C4-2B (cell line): ENCODE results near the gene RFWD3.

Experiments
- CTCF ChIP-seq: fragments of 450-650 bp; conservative IDR thresholded peaks from 2 replicates; pipeline ENCODE4 v1.5.1; 2017; ENCODE audit warnings: mild to moderate bottlenecking
- ZFX ChIP-seq: fragments of 450-650 bp; IDR thresholded peaks from 2 replicates; pipeline ENCODE4 v1.6.1; 2017

GRCh38 chr16:74574146-74574545, 92.5 kb downstream of the RFWD3 start:
- TF ChIP-seq CTCF (no peak), ZFX (no peak)
